Effector CD4-positive, alpha-beta T cell (primary cell): ENCODE data around the gene ANP32A.

Source experiments
- DNase-seq: peaks from one replicate; pipeline ENCODE4 v3.0.0-alpha.2; 2020

Gene ANP32A

DNA sequence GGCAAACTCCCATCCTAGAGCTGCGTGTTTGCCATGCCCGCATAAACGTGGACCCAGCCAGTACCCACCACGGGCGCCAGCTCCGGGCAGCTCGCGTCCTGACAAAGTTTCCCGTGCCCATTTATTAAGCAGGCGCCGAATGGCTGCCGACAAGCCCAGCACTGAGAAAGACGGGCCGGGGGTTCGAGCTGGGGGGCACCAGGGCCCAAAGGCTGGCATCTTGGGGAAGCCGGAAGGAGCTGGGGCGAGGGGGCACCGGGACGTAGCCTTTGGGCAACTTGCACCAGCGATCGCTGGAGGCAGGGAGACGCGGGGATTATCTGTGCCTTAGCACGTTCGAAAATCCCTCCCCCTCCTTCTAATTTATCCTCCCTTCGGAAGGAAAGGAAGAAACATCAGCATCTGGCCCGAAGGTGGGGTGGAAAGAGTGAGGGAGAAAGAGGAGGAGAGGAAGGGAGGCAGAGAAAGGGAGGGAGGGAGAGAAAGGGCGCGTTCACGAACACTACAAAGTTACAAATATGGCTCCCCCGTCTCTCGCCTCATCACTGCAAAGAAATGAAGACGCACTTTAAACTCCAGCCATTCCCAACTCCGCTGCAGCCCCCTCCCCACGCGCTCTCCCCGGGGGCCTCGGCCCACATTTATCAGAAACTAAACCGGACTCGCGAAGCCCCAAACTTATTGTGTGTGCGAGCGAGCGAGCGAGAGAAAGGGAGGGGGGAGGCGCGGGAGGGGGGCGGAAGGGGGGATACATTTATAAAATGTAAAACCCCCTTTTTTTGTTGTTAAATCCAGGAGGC is 1.0 kb downstream of the ANP32A start:
- peak; percentile 15 for DNase-seq

DNA sequence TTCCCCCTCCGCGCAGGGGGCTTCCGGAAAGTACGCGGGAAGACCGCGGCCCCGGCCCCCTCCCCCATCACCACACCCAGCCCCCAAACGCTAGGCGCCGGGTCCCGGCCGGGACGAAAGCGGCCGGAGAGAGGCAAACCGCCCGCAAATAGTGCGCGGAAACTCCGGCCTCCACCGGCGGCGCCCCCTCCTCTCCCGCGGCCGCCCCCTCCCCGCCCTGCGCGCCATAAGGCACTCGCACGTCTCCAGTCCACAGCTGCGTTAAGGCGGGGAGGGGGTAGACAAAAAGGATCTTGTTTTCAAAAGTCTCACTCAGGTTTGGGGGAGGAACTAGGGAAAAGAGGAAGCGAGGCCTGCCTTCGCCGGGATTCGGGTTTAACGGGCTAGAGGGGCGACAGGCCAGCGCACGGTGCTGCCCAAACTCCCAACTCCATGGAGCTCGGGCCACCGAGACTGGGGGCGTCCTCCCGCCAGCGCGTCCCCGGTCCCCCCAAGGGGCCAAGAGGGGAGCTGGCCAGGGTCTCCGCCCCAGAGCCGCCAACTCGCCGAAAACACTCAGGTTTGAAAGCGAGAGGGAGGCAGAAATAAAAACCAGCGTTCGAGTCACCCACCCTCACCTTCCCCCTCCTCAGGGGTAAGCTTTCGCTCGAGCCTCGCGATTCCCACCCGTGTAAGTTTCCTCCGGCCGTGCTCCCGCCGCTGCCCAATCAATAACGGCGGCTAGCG is 1.8 kb downstream of the ANP32A start:
- no peak for DNase-seq

DNA sequence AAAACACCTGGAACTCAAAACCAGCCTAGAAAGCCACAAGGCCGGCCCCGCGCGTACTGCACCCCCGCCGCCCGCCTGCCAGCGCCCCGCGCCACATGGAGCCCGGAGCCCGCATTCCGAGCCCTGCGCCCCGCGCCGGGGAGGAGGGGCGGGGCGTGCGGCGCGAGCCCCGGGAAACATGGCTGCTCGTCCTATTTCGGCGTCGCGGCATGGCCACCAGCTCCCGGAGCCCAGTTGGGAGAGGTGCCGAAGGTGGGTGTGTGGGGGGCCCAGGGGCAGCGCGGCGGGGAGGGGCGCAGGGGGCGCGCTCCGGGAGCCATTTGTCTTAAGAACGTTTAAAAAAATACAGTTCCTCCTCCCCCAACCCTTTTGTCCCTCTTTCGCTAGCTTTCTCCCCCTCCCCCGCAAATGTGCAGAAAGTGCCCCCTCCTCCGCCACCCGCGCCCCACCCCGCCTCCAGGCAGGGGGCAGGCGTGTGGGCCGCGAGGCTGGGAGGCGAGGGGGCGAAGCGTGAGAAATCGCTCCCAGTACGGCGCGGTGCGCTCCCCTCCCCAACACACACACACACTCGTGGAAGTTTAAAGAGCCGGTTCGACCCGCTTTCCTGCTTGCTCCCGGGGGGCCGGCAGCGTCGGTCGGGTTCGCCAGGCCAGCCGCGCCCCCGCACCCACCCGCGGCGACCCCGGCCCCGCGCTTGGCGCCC is 2.5 kb downstream of the ANP32A start:
- DNase-seq: peak; percentile 50

DNA sequence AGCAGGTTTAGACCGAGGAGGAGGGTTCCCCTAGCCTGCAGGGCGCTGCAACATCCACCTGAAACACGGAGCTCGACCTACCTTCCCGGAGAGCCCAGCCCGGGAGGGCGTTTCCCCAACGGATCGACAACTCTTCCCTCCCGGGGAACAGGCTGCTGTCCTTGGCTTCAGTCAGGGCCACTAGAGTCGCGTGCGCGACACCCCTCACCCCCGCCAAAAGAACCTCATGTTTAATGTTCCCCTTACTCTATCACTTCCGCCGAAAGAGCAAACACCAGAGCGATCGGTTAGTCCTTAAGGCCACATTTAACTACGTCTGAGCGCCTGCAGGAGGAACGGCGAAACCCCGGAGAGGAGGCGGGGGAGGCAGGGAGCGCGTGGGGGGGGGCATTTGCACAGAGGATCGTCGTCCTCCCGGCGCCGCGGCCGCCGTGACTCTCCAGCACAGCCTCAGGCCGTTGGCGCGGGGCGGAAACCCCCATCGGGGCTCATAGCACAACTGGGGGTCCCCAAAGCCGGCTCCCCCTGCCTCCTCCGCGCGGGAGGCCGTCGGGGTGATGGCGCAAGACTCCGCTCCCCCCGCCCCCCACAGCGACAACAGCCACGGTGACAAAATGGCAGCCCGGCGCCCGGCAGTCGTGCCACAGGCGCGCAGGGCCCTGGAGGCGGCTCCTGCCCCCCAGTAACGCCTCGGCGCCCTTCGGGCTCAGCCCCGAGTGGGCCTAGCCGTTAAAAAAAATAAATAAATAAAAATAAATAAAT is 3.2 kb downstream of the ANP32A start:
- peak; percentile 63 for DNase-seq

DNA sequence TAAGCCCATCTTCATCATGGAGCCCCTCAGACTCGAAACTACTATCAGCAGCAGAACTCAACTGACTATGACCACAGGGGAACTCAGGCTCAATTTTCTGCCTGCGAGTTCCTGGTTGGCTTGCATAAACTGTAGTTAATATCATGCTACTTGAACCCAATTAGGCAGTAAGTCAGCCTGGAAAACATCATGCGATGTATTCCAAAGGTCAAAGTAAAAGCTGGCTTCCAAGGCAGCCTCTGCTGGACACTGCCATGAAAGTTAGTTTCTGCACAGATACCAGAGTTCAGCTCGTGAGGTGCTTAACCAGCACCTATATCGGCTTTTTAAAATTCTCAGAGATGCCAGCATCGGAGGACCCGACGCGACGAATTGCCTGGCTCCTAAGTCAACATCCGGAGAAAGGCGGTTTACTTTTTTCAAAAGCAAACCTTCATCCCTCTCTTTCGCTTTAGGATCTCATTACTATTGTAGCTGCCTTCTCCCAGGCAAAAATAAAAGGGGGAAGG is 3.8 kb downstream of the ANP32A start:
- no peak for DNase-seq

DNA sequence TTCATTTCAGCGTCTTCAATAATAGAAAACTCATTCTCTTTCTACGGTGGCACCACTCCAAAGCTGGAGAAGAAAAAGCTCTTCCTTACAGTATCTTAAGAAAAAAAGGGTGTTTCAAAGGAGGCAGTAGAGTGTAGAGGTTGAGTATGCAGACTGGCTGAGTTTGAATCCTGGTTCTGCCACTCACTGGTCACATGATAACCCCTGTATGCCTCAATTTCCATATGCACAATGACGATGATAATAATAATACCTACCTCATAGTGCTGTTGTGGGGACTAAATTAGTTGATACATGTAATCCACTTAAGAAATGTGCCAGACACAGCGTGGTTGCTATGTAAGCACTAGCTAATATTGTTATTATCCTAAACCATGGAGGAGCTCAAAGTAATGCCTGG is 4.5 kb downstream of the ANP32A start:
- DNase-seq: no peak

DNA sequence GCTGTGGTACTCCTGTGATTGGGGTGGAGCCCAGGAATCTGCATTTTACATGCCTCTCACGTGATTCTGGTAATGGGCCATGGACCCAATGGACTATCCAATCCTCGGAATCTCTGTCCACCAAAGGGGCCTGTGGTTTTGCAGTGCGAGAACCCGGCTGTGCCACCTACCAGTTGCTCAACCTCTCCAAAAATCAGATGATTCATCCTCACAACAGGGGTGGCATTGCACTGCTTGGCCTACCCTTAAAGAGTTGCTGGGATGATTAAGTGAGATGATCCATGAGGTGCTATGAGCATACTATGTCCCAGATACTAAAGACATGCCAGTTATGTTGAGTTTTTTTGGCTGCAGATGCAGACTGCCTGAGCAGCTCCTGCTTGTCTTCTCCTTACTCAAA is 5.1 kb downstream of the ANP32A start:
- DNase-seq: no peak

DNA sequence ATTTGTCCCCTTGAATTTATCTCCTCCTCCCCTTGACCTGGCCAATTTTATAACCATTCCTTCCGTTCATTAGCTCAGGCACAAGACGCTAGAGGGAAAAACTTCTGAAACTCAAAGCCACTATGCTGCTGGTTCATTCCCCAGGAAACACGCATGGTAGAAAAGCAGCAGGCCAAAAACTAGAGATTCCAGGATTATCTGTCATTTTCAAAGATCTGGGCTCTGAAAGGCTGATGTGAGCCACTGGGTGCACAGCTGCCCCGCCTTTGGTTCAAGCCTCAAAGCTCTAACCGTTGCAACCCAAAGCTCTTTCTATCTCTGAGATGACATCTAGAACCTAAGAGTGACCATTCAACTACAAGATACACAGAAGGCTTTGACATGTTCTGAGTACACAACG is 6.1 kb downstream of the ANP32A start:
- no peak for DNase-seq

DNA sequence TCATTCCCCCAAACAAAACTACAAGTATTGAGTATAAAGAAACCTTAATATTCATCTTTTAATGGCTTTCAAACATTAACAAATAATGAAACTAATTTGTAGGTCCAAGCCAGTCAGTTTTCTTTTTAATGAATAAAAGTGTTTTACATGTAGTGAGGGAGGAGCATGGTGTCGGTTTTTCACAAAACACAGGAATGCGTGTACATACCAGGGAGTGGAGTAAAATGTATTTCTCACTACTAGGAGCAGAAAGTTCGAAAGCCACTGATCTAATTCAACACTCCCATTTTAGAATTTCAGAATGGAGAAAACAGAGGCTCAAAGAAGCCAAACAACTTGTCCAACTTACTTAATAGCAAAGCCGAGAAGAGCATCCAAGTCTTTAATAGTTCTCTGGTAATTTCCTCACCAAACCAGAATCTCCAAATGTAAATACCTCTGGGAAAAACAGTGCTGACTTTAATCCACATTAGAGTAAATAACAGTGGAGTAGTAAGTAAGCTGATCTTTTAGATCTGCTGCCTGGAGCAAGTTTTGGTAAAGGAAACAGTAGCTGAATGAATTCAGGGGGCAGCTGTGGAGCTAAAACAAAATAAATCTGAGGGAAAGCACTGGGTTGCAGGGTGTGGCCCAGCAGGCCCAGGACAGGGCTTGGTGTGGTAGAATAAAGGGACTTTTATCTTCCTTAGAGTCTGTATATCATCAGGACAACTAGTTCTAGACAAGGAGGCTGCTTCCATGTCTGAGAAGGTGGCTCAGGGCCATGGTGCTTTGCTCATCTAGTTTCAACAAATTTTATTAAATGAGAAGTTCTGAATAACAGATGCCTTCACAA is 7.9 kb downstream of the ANP32A start:
- DNase-seq: no peak

DNA sequence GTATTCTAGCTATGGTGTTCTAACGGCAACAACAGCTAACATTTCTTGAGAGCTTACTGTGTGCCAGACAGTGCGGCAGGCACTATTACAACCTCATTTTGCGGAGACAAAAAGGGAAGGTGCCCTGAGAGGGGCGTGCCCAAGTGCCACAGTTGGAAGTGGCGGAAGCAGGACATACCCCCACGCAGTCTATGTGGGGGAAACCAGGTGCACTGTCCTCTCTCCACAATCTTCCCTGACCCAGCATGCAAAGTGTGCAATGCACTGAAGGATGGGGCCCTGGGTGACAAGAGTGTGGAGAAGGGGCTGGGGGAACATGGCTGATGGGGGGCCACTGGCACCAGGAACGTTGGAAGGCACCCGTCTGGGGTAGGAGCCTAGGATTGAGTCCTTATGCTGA is 8.6 kb downstream of the ANP32A start:
- DNase-seq: no peak

DNA sequence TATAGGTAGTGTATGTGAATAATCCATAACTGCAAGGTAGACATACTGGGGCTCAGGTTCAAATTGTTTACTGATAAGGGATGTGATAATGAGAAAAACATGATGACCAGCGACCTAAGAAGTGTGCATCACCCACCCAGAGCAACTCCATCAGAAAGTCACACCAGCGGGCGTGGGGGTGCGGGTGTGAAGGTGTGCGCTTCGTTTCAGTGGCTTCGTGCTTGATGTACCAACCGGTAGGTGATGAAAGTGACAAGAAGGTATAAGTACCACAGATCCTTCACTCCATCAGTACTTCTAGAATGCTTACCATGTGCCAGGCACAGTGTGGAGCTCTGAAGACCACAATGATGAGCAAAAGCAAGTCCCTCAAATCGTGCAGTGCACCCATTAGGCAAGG is 11.2 kb downstream of the ANP32A start:
- no peak for DNase-seq

DNA sequence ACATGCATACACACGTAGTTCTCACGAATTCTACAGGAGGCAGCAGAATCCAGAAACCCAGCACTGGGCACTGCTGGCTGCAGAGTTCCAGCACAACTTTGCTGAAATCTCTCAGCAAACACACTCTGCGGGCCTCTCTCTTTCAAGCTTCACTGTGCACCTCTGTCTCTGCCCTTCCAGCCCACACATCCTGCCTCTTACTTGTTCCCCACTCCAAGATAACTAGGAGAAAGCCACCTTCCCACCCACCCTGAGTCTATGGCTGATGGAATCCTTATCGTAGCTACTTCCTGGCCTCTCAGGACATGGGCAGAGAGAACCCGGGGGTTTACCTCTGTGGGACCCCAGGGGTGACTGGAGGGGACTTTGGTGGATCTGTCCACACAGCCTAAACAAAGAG is 11.9 kb downstream of the ANP32A start:
- DNase-seq: no peak

DNA sequence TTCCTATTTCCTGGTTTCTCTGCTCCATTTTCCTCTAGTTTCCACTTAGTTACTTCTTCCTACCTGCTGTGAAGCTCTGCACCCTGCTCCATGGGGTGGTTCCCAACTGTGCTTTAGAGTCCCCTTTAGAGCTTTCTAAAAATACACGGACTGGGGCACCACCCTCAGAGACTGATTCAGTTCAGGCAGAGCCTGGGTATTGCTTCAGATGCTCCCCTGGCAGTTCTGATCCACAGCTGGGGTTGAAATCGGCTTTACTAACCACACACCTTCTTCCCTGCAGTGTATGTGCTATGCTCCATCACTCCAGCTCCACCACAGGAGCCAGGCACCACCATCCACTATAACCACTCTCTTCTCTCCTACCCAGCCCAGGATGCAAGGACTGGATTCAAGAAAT is 12.6 kb downstream of the ANP32A start:
- no peak for DNase-seq

DNA sequence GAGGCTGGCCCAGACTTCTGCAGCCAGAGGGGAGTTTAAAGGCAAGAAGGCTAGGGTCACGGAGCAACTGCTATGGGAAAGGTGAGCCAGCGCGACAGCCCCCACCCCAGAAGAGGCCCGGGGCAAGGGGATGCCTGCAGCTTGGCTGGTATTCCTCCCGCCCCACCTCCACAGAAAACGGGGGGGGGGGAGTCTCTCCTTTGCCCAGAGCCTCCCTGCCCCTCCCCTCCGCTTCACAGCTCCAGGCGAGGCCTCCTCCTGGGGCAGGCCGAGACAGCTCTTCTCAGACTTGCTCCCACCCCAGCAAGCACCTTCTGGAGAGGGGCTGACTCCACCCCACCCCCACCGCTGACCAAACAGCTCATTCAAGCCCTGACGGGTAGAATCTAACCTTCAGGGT is 13.4 kb downstream of the ANP32A start:
- DNase-seq: no peak

DNA sequence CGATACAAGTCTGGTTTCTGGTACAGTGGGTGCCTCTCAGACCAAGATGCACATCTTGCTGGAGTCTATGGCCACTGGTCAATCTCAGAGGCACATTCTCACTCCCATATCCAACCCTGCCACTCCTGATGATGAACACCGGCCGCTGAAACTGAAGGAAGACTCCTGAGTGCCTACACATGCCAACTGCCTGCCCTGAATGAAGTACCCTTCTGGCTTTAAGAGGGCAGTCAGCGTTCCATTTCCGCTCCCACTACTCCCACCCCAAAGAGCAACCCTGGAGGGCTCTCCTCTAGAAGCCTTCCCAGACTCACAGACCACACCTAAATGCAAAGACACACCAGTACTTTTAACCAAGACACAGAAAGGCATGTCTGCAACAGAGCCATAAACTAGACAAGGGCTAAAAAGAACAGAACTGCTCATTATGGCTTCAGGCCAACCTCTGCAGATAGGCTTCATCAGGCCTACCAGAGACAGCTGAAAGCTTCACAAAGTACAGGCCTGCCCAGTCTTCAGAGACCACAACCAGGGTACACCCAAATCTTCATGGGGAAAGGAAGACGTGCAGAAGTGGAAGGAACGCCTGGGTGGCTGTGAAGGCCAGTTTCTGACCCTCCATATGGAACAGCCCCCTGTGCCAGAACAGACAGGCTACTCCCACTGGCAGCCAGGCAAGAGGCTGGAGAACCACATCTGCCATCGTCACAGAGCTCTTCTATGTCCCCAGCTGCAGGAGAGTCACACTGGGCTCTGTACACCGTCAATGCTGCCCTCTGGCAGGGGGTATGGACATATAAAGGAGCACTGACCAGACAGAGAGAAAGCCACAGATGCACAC is 14.3 kb downstream of the ANP32A start:
- DNase-seq: no peak

DNA sequence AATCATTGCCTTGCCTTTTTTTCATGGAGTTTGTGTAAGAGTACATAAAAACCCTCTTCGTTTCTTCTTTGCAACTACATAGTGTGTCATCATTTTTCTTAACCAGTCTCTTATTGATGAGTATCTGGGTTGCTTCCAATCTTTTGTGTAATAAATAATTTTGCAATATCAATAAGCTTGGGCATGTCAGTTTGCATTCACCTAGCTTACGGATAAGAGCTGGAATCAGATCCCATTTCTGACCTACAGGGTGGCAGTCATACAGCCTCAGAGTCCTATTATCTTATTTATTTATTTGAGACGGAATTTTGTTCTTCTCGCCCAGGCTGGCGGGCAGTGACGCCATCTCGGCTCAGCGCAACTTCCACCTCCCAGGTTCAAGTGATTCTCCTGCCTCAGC is 18.3 kb downstream of the ANP32A start:
- no peak for DNase-seq

DNA sequence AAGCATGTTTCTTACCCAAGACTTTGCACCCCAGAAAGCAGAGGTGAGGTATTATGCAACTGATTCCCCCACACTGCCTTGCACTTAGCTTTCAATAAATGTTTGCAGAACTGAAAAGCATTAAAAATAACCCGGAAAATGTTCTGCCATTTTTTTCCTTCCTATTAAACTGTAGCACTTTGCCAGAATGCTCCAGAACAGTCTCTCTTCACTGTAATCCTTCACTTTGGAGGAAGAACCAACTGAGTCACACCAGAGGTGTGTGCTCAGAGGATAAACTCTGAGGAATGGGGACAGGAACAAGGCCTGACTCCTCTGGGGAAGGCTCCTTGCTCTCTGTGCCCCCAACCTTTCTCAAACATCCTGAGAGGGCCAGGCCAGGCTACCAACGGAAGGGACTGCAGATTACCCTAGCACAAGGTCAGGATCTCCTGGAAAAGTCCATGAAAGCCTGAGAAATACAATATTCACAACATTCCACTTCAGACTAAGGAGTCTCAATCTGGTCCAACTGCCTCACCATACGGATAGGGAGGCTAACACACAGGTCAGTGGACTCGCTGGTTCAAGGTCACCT is 19.0 kb downstream of the ANP32A start:
- no peak for DNase-seq

DNA sequence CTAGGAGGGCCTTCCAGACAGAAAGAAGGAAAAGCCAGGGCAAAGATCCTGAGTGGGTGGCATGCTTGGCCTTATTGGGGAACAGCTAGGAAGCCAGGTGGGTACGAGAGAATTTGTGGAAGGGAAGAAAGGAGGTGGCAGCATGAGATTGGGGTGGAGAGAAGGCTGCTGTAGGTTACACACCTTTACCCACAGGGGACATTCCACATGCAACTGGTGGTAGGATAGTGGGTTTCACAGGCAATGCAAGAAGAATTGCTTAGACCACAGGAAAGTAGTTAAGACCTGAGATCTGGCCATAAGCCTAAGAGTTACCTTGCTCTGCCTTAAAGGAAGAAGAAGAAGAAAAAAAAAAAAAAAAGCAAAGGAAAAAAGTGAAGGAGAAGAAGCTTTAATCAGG is 19.8 kb downstream of the ANP32A start:
- no peak for DNase-seq

DNA sequence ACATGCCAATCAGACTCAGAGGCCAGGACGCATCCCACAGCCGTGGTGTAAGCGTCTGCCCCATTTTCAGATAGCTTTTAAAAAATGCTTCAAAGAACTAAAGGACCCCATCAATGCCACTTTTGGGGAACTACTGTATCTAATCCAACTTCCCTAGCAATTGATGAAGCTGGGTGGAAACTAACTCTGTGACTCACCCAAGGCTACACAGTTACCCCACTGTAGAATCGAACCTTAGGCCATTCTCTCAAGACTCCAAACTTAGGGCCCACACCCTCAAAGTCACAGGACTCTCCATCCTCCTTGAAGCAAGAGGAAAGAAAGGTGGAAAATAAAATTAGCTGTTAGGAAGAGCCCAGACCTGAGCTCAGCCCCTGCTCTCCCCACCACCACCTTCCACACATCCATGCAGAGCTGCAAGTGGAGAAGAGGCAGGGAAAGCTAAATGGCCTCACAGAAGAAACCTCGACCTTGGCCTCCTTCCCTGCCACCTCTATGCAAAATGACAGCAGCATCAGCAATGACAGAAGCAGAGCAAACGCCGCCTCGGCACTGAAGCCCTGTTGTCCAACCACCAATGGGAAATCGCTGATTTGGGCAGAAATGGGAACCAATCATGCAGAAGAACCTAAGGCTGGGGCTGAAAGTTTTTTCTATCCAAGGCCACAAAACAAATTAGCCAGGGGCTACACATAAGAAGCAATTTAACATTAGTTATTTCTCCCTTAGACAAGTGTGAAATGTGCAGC is 22.2 kb downstream of the ANP32A start:
- DNase-seq: no peak
